Loucy (cell line): ENCODE results near the gene ZNF71.

ENCODE experiments used
- H2AFZ ChIP-seq: fragments of 200-600 bp; sonication (generic); 2 replicates; pipeline ENCODE4 v1.6.0; 2016; ENCODE audit warnings: antibody characterized with exemption, mild to moderate bottlenecking, low read length, moderate library complexity
- H3F3A ChIP-seq: fragments of 200-600 bp; 2 replicates; pipeline ENCODE4 v1.6.0; 2016; ENCODE audit warnings: antibody characterized with exemption, low read depth, mild to moderate bottlenecking
- H3K27me3 ChIP-seq: fragments of 200-600 bp; sonication (generic); 2 replicates; pipeline ENCODE4 v1.6.1; 2014; ENCODE audit warnings: low read length, mild to moderate bottlenecking; ENCODE audit not compliant: insufficient read depth, poor library complexity, severe bottlenecking
- H3K36me3 ChIP-seq: fragments of 200-600 bp; sonication (generic); 2 replicates; pipeline ENCODE4 v1.6.1; 2016; ENCODE audit warnings: low read length; ENCODE audit not compliant: insufficient read depth
- H3K4me1 ChIP-seq: fragments of 200-600 bp; sonication (generic); 2 replicates; pipeline ENCODE4 v1.5.1; 2014; ENCODE audit warnings: low read length, mild to moderate bottlenecking; ENCODE audit not compliant: insufficient read depth, poor library complexity, severe bottlenecking
- H3K4me2 ChIP-seq: fragments of 200-600 bp; sonication (generic); 2 replicates; pipeline ENCODE4 v1.6.0; 2014; ENCODE audit warnings: antibody characterized with exemption, low read length, low read depth, mild to moderate bottlenecking; ENCODE audit not compliant: poor library complexity, severe bottlenecking
- H3K4me3 ChIP-seq: fragments of 200-600 bp; sonication (generic); 2 replicates; pipeline ENCODE4 v1.5.1; 2014; ENCODE audit warnings: low read length, mild to moderate bottlenecking, mixed read lengths; ENCODE audit not compliant: poor library complexity, severe bottlenecking
- H3K79me2 ChIP-seq: fragments of 200-600 bp; sonication (generic); 2 replicates; pipeline ENCODE4 v1.6.1; 2014; ENCODE audit warnings: low read length; ENCODE audit not compliant: insufficient read depth
- H3K9ac ChIP-seq: fragments of 200-600 bp; sonication (generic); 2 replicates; pipeline ENCODE4 v1.6.0; 2014; ENCODE audit warnings: mild to moderate bottlenecking, low read depth, low read length, moderate library complexity; ENCODE audit not compliant: poor library complexity, severe bottlenecking
- H3K9me2 ChIP-seq: fragments of 200-600 bp; sonication (generic); replicated peaks from 2 replicates; pipeline ENCODE4 v1.6.1; 2016; ENCODE audit warnings: low read depth, low read length, mixed read lengths
- H3K9me3 ChIP-seq: fragments of 200-600 bp; sonication (generic); 2 replicates; pipeline ENCODE4 v1.6.1; 2014; ENCODE audit warnings: mild to moderate bottlenecking, antibody characterized with exemption, low read length, low read depth; ENCODE audit not compliant: insufficient read depth
- H4K20me1 ChIP-seq: fragments of 200-600 bp; sonication (generic); 2 replicates; pipeline ENCODE4 v1.6.0; 2014; ENCODE audit warnings: antibody characterized with exemption, low read length, mild to moderate bottlenecking; ENCODE audit not compliant: insufficient read depth, poor library complexity, severe bottlenecking
- CTCF ChIP-seq: fragments of 200-600 bp; sonication (generic); conservative IDR thresholded peaks from 2 replicates; pipeline ENCODE4 v1.5.1; 2014; ENCODE audit warnings: mild to moderate bottlenecking, antibody characterized with exemption, low read length
- EZH2phosphoT487 ChIP-seq: fragments of 200-600 bp; IDR thresholded peaks from 2 replicates; pipeline ENCODE4 v1.6.1; 2018; ENCODE audit warnings: antibody characterized with exemption, mild to moderate bottlenecking, moderate library complexity, borderline replicate concordance

The ZNF71 gene

GRCh38 chr19:56572589-56572988 is 22.5 kb upstream of the ZNF71 start:
- Histone ChIP-seq H3K4me1 (no peaks in the 10 kb centered on the region), H2AFZ (no peak overlapping the region), H3K9ac (no peak overlapping the region), H3K4me2 (no peak overlapping the region), H3K27me3 (peaks cover 4% of the 10 kb centered on the region), H3K36me3 (peaks cover 11% of the 10 kb centered on the region; the same call in 1 of the 2 replicates), H3K4me3 (no peak overlapping the region), H3F3A (no peaks in the 10 kb centered on the region), H3K9me3 (peaks cover 39% of the 10 kb centered on the region; the same call in 1 of the 2 replicates), H3K79me2 (peaks cover 3% of the 10 kb centered on the region; the same call in 1 of the 2 replicates), H4K20me1 (no peaks in the 10 kb centered on the region), H3K9me2 (no peaks in the 10 kb centered on the region)
- no peak for TF ChIP-seq CTCF

GRCh38 chr19:56573914-56574313 is 21.2 kb upstream of the ZNF71 start:
- Histone ChIP-seq H3K4me2 (no peak overlapping the region), H3K79me2 (no peaks in the 10 kb centered on the region), H4K20me1 (no peaks in the 10 kb centered on the region), H3K9ac (no peak overlapping the region), H3K27me3 (peaks cover 4% of the 10 kb centered on the region), H3K9me3 (peaks cover 51% of the 10 kb centered on the region), H3K4me1 (no peaks in the 10 kb centered on the region), H2AFZ (no peak overlapping the region), H3K4me3 (no peak overlapping the region), H3F3A (no peaks in the 10 kb centered on the region), H3K9me2 (no peaks in the 10 kb centered on the region), H3K36me3 (peaks cover 11% of the 10 kb centered on the region; the same call in 1 of the 2 replicates)
- TF ChIP-seq CTCF = no peak
- no peak for TF ChIP-seq EZH2phosphoT487

GRCh38 chr19:56577719-56578602 is 17.1 kb upstream of the ZNF71 start:
- Histone ChIP-seq H3K36me3 (peaks cover 11% of the 10 kb centered on the region; the same call in 1 of the 2 replicates), H3F3A (no peaks in the 10 kb centered on the region), H3K9ac (no peak overlapping the region), H3K79me2 (no peaks in the 10 kb centered on the region), H4K20me1 (no peaks in the 10 kb centered on the region), H3K4me3 (no peak overlapping the region), H3K9me2 (no peaks in the 10 kb centered on the region), H3K4me1 (no peaks in the 10 kb centered on the region), H2AFZ (no peak overlapping the region), H3K27me3 (peaks cover 4% of the 10 kb centered on the region), H3K9me3 (peaks cover 62% of the 10 kb centered on the region), H3K4me2 (no peak overlapping the region)
- TF ChIP-seq EZH2phosphoT487 = no peak
- no peak for TF ChIP-seq CTCF
